ENCODE measurements around the gene SPSB3. TPM values are rescaled to one million over a fixed set of nuclear protein-coding genes. Genes with fewer than 3 reads are reported as not detected.

SPSB3 gene
- total and polyA plus RNA-seq, 10 donors, result 41.4 to 266 (median 90.0) TPM

DNA sequence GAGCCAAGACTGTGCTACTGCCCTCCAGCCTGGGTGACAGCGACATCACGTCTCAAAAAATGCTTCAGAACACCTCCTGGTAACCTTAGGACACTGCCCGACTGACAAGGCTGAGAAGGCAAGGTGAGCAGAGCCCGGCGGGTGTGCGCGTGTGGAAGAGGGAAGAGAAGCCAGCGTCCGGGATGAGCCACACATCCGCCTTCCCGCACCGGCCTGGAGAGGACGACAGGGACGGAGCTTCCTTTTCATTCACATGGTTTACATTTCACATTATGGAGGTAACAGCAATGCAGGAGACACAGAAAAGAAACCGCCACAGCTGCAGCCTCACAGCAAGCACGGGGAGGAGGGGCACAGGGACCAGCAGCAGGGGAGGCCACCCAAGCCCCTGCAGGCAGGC is 27.7 kb upstream of the SPSB3 start:
- intact Hi-C loops (cut with DNase I; ENCODE audit: low total_unique reads), result no loop called here
- no peaks in the 10 kb centered on the region for H3K27me3 ChIP-seq (replicated peaks in 1 of 7)
- TF ChIP-seq POLR2A (IDR thresholded peaks at IDR 0.05) (no peak), POLR2AphosphoS5 (IDR thresholded peaks at IDR 0.05) (peak in 1 of 3 donors; percentile 17)
- TF ChIP-seq, protein P1, sequence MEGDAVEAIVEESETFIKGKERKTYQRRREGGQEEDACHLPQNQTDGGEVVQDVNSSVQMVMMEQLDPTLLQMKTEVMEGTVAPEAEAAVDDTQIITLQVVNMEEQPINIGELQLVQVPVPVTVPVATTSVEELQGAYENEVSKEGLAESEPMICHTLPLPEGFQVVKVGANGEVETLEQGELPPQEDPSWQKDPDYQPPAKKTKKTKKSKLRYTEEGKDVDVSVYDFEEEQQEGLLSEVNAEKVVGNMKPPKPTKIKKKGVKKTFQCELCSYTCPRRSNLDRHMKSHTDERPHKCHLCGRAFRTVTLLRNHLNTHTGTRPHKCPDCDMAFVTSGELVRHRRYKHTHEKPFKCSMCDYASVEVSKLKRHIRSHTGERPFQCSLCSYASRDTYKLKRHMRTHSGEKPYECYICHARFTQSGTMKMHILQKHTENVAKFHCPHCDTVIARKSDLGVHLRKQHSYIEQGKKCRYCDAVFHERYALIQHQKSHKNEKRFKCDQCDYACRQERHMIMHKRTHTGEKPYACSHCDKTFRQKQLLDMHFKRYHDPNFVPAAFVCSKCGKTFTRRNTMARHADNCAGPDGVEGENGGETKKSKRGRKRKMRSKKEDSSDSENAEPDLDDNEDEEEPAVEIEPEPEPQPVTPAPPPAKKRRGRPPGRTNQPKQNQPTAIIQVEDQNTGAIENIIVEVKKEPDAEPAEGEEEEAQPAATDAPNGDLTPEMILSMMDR (IDR thresholded peaks at IDR 0.05 in 8 of 11, conservative IDR thresholded peaks at IDR 0.05 in 3 of 11), result no peak
- peaks cover 5 to 98% (median 50%) of the 10 kb centered on the region in 6 donors for H3K36me3 ChIP-seq
- WGBS, 5 donors, result 95 to 96% (median 96%) methylated on average over 16 of the region's 16 CpGs
- H3K9me3 ChIP-seq, result peaks cover 0 to 6% (median 0%) of the 10 kb centered on the region in 8 donors
- DNase-seq, result no peak
- H3K4me3 ChIP-seq, result no peak overlapping the region
- peaks cover 0 to 8% (median 0%) of the 10 kb centered on the region in 6 donors for H3K4me1 ChIP-seq
- no peak overlapping the region for H3K27ac ChIP-seq

GRCh38 chr16:1809281-1809801 is 27.0 kb upstream of the SPSB3 start:
- Histone ChIP-seq H3K4me1 (peaks cover 0 to 8% (median 0%) of the 10 kb centered on the region in 6 donors), H3K36me3 (peaks cover 5 to 98% (median 49%) of the 10 kb centered on the region in 6 donors), H3K27ac (no peak overlapping the region), H3K27me3 (replicated peaks in 1 of 7) (no peaks in the 10 kb centered on the region), H3K9me3 (peaks cover 0 to 6% (median 0%) of the 10 kb centered on the region in 8 donors), H3K4me3 (no peak overlapping the region)
- intact Hi-C loops (cut with DNase I; ENCODE audit: low total_unique reads), result no loop called here
- no peak for DNase-seq
- no peak for TF ChIP-seq POLR2A (IDR thresholded peaks at IDR 0.05)
- peak in 1 of 3 donors; percentile 53 for TF ChIP-seq POLR2AphosphoS5 (IDR thresholded peaks at IDR 0.05)
- WGBS, 5 donors, result 80 to 85% (median 80%) methylated on average over 27 to 28 of the region's 28 CpGs

DNA sequence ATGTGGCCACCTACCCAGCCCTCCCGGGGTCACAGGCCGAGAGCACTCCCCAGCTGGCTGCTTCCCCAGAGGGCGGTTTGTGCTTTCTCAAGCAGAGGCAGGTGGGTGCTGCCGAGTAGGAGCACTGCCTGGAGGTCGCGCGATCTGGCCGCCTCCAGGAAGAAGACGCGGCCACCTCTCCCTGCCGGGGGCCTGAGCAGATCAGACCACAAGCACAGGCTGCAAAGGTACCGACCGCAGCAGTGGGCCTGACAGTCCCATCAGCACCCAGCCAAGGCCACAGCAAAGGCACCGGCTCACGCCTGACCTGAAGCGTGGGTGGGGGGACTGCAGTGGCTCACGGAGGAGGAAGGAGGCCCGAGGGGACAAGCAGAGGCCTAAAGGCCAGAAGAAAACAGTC is 26.3 kb upstream of the SPSB3 start:
- peaks cover 0 to 6% (median 0%) of the 10 kb centered on the region in 8 donors for H3K9me3 ChIP-seq
- peaks cover 0 to 8% (median 0%) of the 10 kb centered on the region in 6 donors for H3K4me1 ChIP-seq
- TF ChIP-seq, protein P1 (IDR thresholded peaks at IDR 0.05 in 8 of 11, conservative IDR thresholded peaks at IDR 0.05 in 3 of 11), result no peak
- TF ChIP-seq POLR2A (IDR thresholded peaks at IDR 0.05), result no peak
- no peak for TF ChIP-seq POLR2AphosphoS5 (IDR thresholded peaks at IDR 0.05)
- DNase-seq, result no peak
- peaks cover 5 to 92% (median 45%) of the 10 kb centered on the region in 6 donors for H3K36me3 ChIP-seq
- 76 to 89% (median 80%) methylated on average over 15 to 18 of the region's 18 CpGs for WGBS, 5 donors
- intact Hi-C loops (cut with DNase I; ENCODE audit: low total_unique reads), result no loop called here
- H3K27ac ChIP-seq, result no peak overlapping the region
- no peak overlapping the region for H3K4me3 ChIP-seq
- no peaks in the 10 kb centered on the region for H3K27me3 ChIP-seq (replicated peaks in 1 of 7)

DNA sequence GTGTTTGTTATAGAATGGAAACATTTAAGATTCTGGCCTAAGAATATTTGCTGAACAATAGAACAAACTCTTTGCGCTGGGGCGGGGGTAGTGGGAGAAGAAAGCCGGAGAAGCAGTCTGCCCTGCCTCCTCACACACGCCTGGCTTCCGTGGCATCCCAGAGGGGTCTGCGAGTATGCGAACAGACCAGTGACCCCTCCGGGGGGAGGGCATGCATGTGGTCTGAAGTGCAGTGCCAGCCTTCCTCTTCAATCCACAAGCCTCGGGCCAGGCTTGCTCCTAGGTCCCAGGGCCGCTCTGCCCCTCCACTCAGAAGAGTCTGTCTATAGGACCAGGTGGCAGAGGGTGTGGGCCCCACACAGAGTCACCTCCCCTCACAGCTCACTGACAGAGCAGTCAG is 25.3 kb upstream of the SPSB3 start:
- no peak overlapping the region for H3K27ac ChIP-seq
- H3K4me1 ChIP-seq, result peaks cover 0 to 3% (median 0%) of the 10 kb centered on the region in 6 donors
- TF ChIP-seq POLR2AphosphoS5 (IDR thresholded peaks at IDR 0.05), result no peak
- TF ChIP-seq, protein P1 (IDR thresholded peaks at IDR 0.05 in 8 of 11, conservative IDR thresholded peaks at IDR 0.05 in 3 of 11), result no peak
- TF ChIP-seq POLR2A (IDR thresholded peaks at IDR 0.05), result no peak
- H3K4me3 ChIP-seq, result no peak overlapping the region
- 83 to 92% (median 88%) methylated on average over 10 of the region's 10 CpGs for WGBS, 5 donors
- H3K27me3 ChIP-seq (replicated peaks in 1 of 7), result no peaks in the 10 kb centered on the region
- intact Hi-C loops (cut with DNase I; ENCODE audit: low total_unique reads), result no loop called here
- DNase-seq, result no peak
- peaks cover 5 to 81% (median 43%) of the 10 kb centered on the region in 6 donors for H3K36me3 ChIP-seq
- peaks cover 0 to 6% (median 0%) of the 10 kb centered on the region in 8 donors for H3K9me3 ChIP-seq
